HEK293T (cell line): ENCODE results near the gene GPT2.

Experiments used
- CTCF ChIA-PET: fragments of 350-600 bp; formaldehyde crosslinking; extraction: SDS; loops from one replicate; lab custom pipeline; 2021; ENCODE audit warnings: antibody characterized with exemption, inconsistent platforms; lab: Yijun Ruan, JAX
- POLR2A ChIA-PET: fragments of 350-600 bp; formaldehyde crosslinking; extraction: SDS; loops from one replicate; lab custom pipeline; 2020; ENCODE audit warnings: antibody characterized with exemption, inconsistent platforms; lab: Yijun Ruan, JAX
- DNase-seq: peaks from one replicate; pipeline ENCODE4 v3.0.0; 2012; ENCODE audit warnings: mixed read lengths; ENCODE audit errors: extremely low spot score
- ARNT ChIP-seq: fragments of 450-650 bp; IDR thresholded peaks from 2 replicates; pipeline ENCODE4 v1.6.1; 2017; ENCODE audit warnings: mild to moderate bottlenecking
- BHLHE40 ChIP-seq: fragments of 450-650 bp; IDR thresholded peaks from 2 replicates; pipeline ENCODE4 v1.6.1; 2016; ENCODE audit warnings: mild to moderate bottlenecking, moderate library complexity, borderline replicate concordance
- CTBP1 ChIP-seq: fragments of 450-650 bp; IDR thresholded peaks from 2 replicates; pipeline ENCODE4 v1.6.1; 2016; ENCODE audit warnings: borderline replicate concordance
- ELF4 ChIP-seq: fragments of 450-650 bp; IDR thresholded peaks from 2 replicates; pipeline ENCODE4 v1.6.1; 2017; ENCODE audit warnings: antibody characterized with exemption
- FOXA1 ChIP-seq: fragments of 450-650 bp; IDR thresholded peaks from 2 replicates; pipeline ENCODE4 v1.6.1; 2016; ENCODE audit warnings: mild to moderate bottlenecking
- FOXK2 ChIP-seq: fragments of 450-650 bp; IDR thresholded peaks from 2 replicates; pipeline ENCODE4 v1.6.1; 2016; ENCODE audit warnings: mild to moderate bottlenecking
- FOXM1 ChIP-seq: fragments of 450-650 bp; IDR thresholded peaks from 2 replicates; pipeline ENCODE4 v1.6.1; 2017; ENCODE audit warnings: mild to moderate bottlenecking, borderline replicate concordance
- HDGF ChIP-seq: fragments of 450-650 bp; IDR thresholded peaks from 2 replicates; pipeline ENCODE4 v1.6.1; 2017; ENCODE audit warnings: antibody characterized with exemption, borderline replicate concordance
- L3MBTL2 ChIP-seq: fragments of 450-650 bp; conservative IDR thresholded peaks from 2 replicates; pipeline ENCODE4 v1.6.1; 2016; ENCODE audit warnings: mild to moderate bottlenecking
- LEF1 ChIP-seq: fragments of 450-650 bp; IDR thresholded peaks from 2 replicates; pipeline ENCODE4 v1.6.1; 2017; ENCODE audit warnings: mild to moderate bottlenecking, borderline replicate concordance
- NFRKB ChIP-seq: fragments of 450-650 bp; IDR thresholded peaks from 2 replicates; pipeline ENCODE4 v1.6.1; 2016; ENCODE audit warnings: mild to moderate bottlenecking, moderate library complexity
- PKNOX1 ChIP-seq: fragments of 450-650 bp; IDR thresholded peaks from 2 replicates; pipeline ENCODE4 v1.6.1; 2016
- SP1 ChIP-seq: fragments of 450-650 bp; IDR thresholded peaks from 2 replicates; pipeline ENCODE4 v1.6.1; 2017
- SUZ12 ChIP-seq: fragments of 450-650 bp; IDR thresholded peaks from 2 replicates; pipeline ENCODE4 v1.6.1; 2016; ENCODE audit warnings: mild to moderate bottlenecking
- TARDBP ChIP-seq: fragments of 450-650 bp; IDR thresholded peaks from 2 replicates; pipeline ENCODE4 v1.6.1; 2016
- ZNF384 ChIP-seq: fragments of 450-650 bp; IDR thresholded peaks from 2 replicates; pipeline ENCODE4 v1.6.1; 2016

Gene GPT2

GRCh38 chr16:46853713-46854443 is 30.3 kb upstream of the GPT2 start:
- DNase-seq = peak; percentile 79
- POLR2A ChIA-PET = interaction anchor here (0.9 to 1.6 kb wide), 3 partner anchors 30 to 56 kb away, joined by 3 to 6 read pairs (median 4); partner anchors contain the start of gene GPT2
- TF ChIP-seq FOXM1 (no peak), ZNF384 (no peak), CTBP1 (no peak), FOXA1 (no peak)
- CTCF ChIA-PET = interaction anchor here (0.6 to 2.7 kb wide), 19 partner anchors 8 to 1312 kb away, joined by 3 to 28 read pairs (median 4); partner anchors contain the start of gene GPT2

- DNase-seq = no peak
- no peak for TF ChIP-seq TARDBP
- TF ChIP-seq FOXA1 = no peak
- TF ChIP-seq PKNOX1 = no peak
- TF ChIP-seq CTBP1 = no peak
- no peak for TF ChIP-seq ELF4
- TF ChIP-seq LEF1 = no peak
- TF ChIP-seq FOXM1 = no peak
- no peak for TF ChIP-seq SUZ12
- TF ChIP-seq HDGF = no peak
- TF ChIP-seq NFRKB = no peak
- no peak for TF ChIP-seq L3MBTL2
- POLR2A ChIA-PET = interaction anchor here (1.6 kb wide), 1 partner anchor 29 kb away, joined by 6 read pairs; the partner anchor contains the start of gene GPT2
- CTCF ChIA-PET = interaction anchor here (0.7 to 2.7 kb wide), 9 partner anchors 9 to 1312 kb away, joined by 3 to 28 read pairs (median 4); partner anchors contain the start of gene GPT2
Measured at GRCh38 chr16:46854846-46855245, 29.3 kb upstream of the GPT2 start.

GRCh38 chr16:46855389-46855788 is 28.8 kb upstream of the GPT2 start:
- ChIA-PET POLR2A (no interaction called here), CTCF (interaction anchor here (0.7 kb wide), 1 partner anchor 374 kb away, joined by 3 read pairs; no protein-coding TSS in a partner anchor)
- TF ChIP-seq ARNT (no peak), FOXM1 (no peak), FOXA1 (no peak), L3MBTL2 (no peak), ELF4 (no peak), PKNOX1 (no peak), CTBP1 (no peak), HDGF (no peak), FOXK2 (no peak), SP1 (no peak), TARDBP (no peak), ZNF384 (no peak)
- DNase-seq = no peak

GRCh38 chr16:46857368-46857945 is 26.7 kb upstream of the GPT2 start:
- peak; percentile 47; the same call in 1 of the 2 replicates for TF ChIP-seq PKNOX1
- no peak for TF ChIP-seq HDGF
- POLR2A ChIA-PET = interaction anchor here (1.2 kb wide), 1 partner anchor 25 kb away, joined by 3 read pairs; no protein-coding TSS in a partner anchor
- DNase-seq = peak; percentile 66
- CTCF ChIA-PET = interaction anchor here (0.6 to 0.9 kb wide), 4 partner anchors 29 to 679 kb away, joined by 3 to 6 read pairs (median 3); no protein-coding TSS in a partner anchor

- no peak for TF ChIP-seq SP1
- no peak for TF ChIP-seq PKNOX1
- no peak for TF ChIP-seq TARDBP
- no peak for TF ChIP-seq NFRKB
- no peak for TF ChIP-seq CTBP1
- no peak for TF ChIP-seq FOXM1
- no peak for TF ChIP-seq SUZ12
- TF ChIP-seq LEF1 = no peak
- TF ChIP-seq ZNF384 = no peak
- no peak for TF ChIP-seq ELF4
- no peak for TF ChIP-seq FOXA1
- TF ChIP-seq BHLHE40 = no peak
- no peak for TF ChIP-seq FOXK2
- TF ChIP-seq HDGF = no peak
- no peak for TF ChIP-seq L3MBTL2
- POLR2A ChIA-PET = interaction anchor here (1.2 kb wide), 1 partner anchor 24 kb away, joined by 3 read pairs; no protein-coding TSS in a partner anchor
- no peak for DNase-seq
- CTCF ChIA-PET = interaction anchor here (0.6 to 0.9 kb wide), 3 partner anchors 28 to 678 kb away, joined by 3 read pairs; no protein-coding TSS in a partner anchor
Measured at GRCh38 chr16:46858151-46858550, 26.0 kb upstream of the GPT2 start.
